ENCODE data around the gene CCDC81. TPM values are rescaled to one million over a fixed set of nuclear protein-coding genes. Genes with fewer than 3 reads are reported as not detected.

The CCDC81 gene
- total RNA-seq, 2 experiments from 2014 or later, result 0.16 to 0.50 TPM

GRCh38 chr11:86370922-86371594, 3.6 kb upstream of the CCDC81 start:
- H3K36me3 Mint-ChIP-seq, result peaks cover 7% of the 10 kb centered on the region
- peaks cover 7% of the 10 kb centered on the region for H3K27me3 Mint-ChIP-seq
- H3K9me3 Mint-ChIP-seq (ENCODE audit: low read depth), result peaks cover 5% of the 10 kb centered on the region
- H3K4me3 Mint-ChIP-seq, result no peak overlapping the region
- ATAC-seq, result no peak
- no peak overlapping the region for H3K27ac Mint-ChIP-seq
- DNase-seq, result no peak
- H3K4me1 Mint-ChIP-seq, result peaks cover 10% of the 10 kb centered on the region
- CTCF ChIA-PET, result no interaction called here

GRCh38 chr11:86372041-86372440, 2.6 kb upstream of the CCDC81 start:
- H3K27ac Mint-ChIP-seq, result no peak overlapping the region
- ATAC-seq (no peak), DNase-seq (no peak)
- peaks cover 4% of the 10 kb centered on the region for H3K27me3 Mint-ChIP-seq
- CTCF ChIA-PET, result no interaction called here
- peaks cover 7% of the 10 kb centered on the region for H3K36me3 Mint-ChIP-seq
- peaks cover 5% of the 10 kb centered on the region for H3K9me3 Mint-ChIP-seq (ENCODE audit: low read depth)
- H3K4me1 Mint-ChIP-seq, result peaks cover 10% of the 10 kb centered on the region
- H3K4me3 Mint-ChIP-seq, result no peak overlapping the region

DNA sequence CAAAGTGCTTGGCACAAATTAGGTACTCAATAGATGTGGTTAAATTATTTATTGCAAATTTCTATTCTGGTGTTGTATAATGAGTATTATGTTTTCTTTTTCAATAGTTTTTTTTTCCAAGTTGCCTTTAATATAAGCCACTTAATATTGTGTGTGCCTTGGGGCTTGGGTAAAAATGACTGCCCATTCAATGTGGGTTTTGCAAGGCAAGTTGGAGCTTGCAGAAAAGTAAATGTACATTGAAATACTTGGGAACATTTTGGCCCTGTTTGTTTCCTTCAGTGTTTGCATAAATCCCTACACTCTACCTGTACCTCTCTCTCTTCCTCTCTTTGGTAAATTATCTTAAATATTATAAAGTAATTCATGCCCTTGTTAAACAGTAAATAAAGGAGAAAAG, 2.1 kb upstream of the CCDC81 start:
- Mint-ChIP-seq H3K4me1 (peaks cover 10% of the 10 kb centered on the region), H3K9me3 (ENCODE audit: low read depth) (peaks cover 5% of the 10 kb centered on the region), H3K36me3 (peaks cover 7% of the 10 kb centered on the region), H3K27ac (no peak overlapping the region), H3K27me3 (peaks cover 4% of the 10 kb centered on the region), H3K4me3 (no peak overlapping the region)
- CTCF ChIA-PET, result no interaction called here
- ATAC-seq, result no peak
- DNase-seq, result no peak

DNA sequence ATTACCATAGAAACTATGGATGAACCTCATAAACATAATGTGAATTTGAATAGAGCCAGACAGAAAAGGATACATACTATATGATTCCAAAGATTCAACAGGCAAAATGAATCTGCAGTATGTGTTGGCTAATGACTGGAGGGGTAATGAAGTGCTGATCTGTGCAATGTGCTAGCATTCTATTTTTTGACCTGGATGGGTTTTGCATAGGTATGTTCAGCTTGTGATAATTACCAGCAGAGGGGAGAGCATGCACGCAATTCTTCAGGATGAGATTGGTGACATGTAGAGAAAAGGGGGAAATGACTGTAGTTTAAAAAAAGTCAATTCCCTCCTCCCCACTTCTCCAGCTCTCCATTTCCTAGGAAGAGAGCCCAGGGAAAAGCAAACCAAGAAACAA, 618 bp upstream of the CCDC81 start:
- CTCF ChIA-PET, result no interaction called here
- Mint-ChIP-seq H3K4me3 (no peak overlapping the region), H3K36me3 (peaks cover 7% of the 10 kb centered on the region), H3K27me3 (peaks cover 4% of the 10 kb centered on the region), H3K4me1 (peaks cover 10% of the 10 kb centered on the region), H3K27ac (no peak overlapping the region), H3K9me3 (ENCODE audit: low read depth) (peaks cover 5% of the 10 kb centered on the region)
- DNase-seq (no peak), ATAC-seq (no peak)

DNA sequence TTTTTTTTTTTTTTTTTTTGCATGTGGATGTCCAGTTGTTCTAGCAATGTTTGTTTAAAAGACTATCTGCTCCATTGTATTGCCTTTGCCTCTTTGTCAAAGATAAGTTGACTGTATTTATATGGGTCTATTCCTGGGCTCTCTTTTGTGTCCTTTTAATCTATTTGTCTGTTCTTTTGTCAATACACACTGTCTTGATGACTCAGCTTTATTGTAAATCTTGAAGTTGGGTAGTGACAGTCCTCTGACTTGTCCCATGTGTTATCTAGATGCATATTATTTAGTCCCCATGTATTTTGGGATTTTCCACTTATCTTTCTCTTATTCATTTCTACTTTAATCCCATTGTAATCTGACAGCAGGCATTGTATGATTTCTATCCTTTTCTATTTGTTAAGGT, 3.3 kb downstream of the CCDC81 start:
- DNase-seq (no peak), ATAC-seq (no peak)
- H3K4me3 Mint-ChIP-seq, result no peak overlapping the region
- H3K4me1 Mint-ChIP-seq, result no peaks in the 10 kb centered on the region
- peaks cover 4% of the 10 kb centered on the region for H3K27me3 Mint-ChIP-seq
- H3K27ac Mint-ChIP-seq, result no peak overlapping the region
- no peaks in the 10 kb centered on the region for H3K36me3 Mint-ChIP-seq
- CTCF ChIA-PET, result no interaction called here
- peaks cover 2% of the 10 kb centered on the region for H3K9me3 Mint-ChIP-seq (ENCODE audit: low read depth)

- CTCF ChIA-PET, result no interaction called here
- Mint-ChIP-seq H3K27ac (no peak overlapping the region), H3K9me3 (ENCODE audit: low read depth) (peaks cover 2% of the 10 kb centered on the region), H3K27me3 (no peaks in the 10 kb centered on the region), H3K4me3 (no peak overlapping the region), H3K36me3 (no peaks in the 10 kb centered on the region), H3K4me1 (no peaks in the 10 kb centered on the region)
- no peak for DNase-seq
- no peak for ATAC-seq
Measured at GRCh38 chr11:86380295-86381059, 5.8 kb downstream of the CCDC81 start.

GRCh38 chr11:86383041-86383955, 8.6 kb downstream of the CCDC81 start:
- no peaks in the 10 kb centered on the region for H3K27me3 Mint-ChIP-seq
- H3K36me3 Mint-ChIP-seq, result no peaks in the 10 kb centered on the region
- ATAC-seq, result no peak
- H3K4me3 Mint-ChIP-seq, result no peak overlapping the region
- no peak overlapping the region for H3K27ac Mint-ChIP-seq
- no peaks in the 10 kb centered on the region for H3K9me3 Mint-ChIP-seq (ENCODE audit: low read depth)
- CTCF ChIA-PET, result interaction anchor here (1.3 kb wide), 1 partner anchor 60 kb away, joined by 3 read pairs; no protein-coding TSS in a partner anchor
- H3K4me1 Mint-ChIP-seq, result no peaks in the 10 kb centered on the region
- DNase-seq, result no peak

GRCh38 chr11:86386283-86386682, 11.6 kb downstream of the CCDC81 start:
- no peaks in the 10 kb centered on the region for H3K27me3 Mint-ChIP-seq
- no peak overlapping the region for H3K4me3 Mint-ChIP-seq
- H3K36me3 Mint-ChIP-seq, result no peaks in the 10 kb centered on the region
- no peaks in the 10 kb centered on the region for H3K9me3 Mint-ChIP-seq (ENCODE audit: low read depth)
- CTCF ChIA-PET, result no interaction called here
- H3K4me1 Mint-ChIP-seq, result no peaks in the 10 kb centered on the region
- ATAC-seq (no peak), DNase-seq (no peak)
- no peak overlapping the region for H3K27ac Mint-ChIP-seq

- DNase-seq (no peak), ATAC-seq (no peak)
- no peaks in the 10 kb centered on the region for H3K36me3 Mint-ChIP-seq
- no peak overlapping the region for H3K4me3 Mint-ChIP-seq
- H3K9me3 Mint-ChIP-seq (ENCODE audit: low read depth), result no peaks in the 10 kb centered on the region
- no peaks in the 10 kb centered on the region for H3K4me1 Mint-ChIP-seq
- H3K27me3 Mint-ChIP-seq, result no peaks in the 10 kb centered on the region
- no peak overlapping the region for H3K27ac Mint-ChIP-seq
- CTCF ChIA-PET, result no interaction called here
Measured at GRCh38 chr11:86386746-86387145, 12.1 kb downstream of the CCDC81 start.

DNA sequence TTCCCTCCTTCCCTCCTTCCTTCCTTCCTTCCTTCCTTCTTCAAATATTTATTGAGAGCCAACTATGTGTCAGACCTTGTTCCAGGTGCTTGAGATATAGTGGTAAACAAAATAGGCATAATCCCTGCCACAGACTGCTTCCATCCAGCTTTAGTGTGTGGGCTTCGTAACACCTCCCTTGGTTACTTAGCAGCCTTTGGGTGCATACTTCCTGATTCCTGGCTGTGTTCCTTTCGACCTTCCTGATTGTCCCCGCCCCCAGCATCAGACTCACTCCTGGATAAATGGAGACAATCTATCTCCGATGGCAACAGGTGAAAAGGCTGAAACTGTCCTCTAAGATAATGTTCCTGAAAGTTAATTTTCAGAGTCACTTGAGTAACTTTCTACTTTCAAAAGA, 13.5 kb downstream of the CCDC81 start:
- no peak for ATAC-seq
- Mint-ChIP-seq H3K4me1 (no peaks in the 10 kb centered on the region), H3K4me3 (no peak overlapping the region), H3K36me3 (no peaks in the 10 kb centered on the region), H3K27me3 (no peaks in the 10 kb centered on the region), H3K27ac (no peak overlapping the region), H3K9me3 (ENCODE audit: low read depth) (no peaks in the 10 kb centered on the region)
- DNase-seq, result no peak
- CTCF ChIA-PET, result no interaction called here

DNA sequence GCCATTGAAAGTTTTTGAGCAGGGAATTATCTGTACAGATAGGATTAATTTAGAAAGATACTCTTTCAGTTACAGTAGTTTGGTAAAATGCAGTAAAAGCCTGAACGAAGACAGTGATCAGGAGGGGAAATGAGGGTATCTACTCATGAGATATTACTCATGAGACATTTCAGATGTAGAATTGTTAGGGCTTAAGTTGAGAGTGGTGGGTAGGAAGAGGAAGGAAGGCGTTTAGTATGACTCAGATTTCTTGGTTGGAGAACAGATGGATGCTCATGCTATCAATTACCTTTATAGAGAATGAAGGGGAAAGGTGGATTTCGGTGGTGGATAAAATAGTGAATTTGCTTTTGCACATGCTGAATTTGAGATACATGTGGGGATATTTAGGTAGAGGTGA, 15.8 kb downstream of the CCDC81 start:
- H3K36me3 Mint-ChIP-seq, result no peaks in the 10 kb centered on the region
- no peaks in the 10 kb centered on the region for H3K9me3 Mint-ChIP-seq (ENCODE audit: low read depth)
- H3K4me3 Mint-ChIP-seq, result no peak overlapping the region
- H3K4me1 Mint-ChIP-seq, result no peaks in the 10 kb centered on the region
- DNase-seq (no peak), ATAC-seq (no peak)
- no peak overlapping the region for H3K27ac Mint-ChIP-seq
- CTCF ChIA-PET, result no interaction called here
- H3K27me3 Mint-ChIP-seq, result no peaks in the 10 kb centered on the region

- Mint-ChIP-seq H3K36me3 (no peaks in the 10 kb centered on the region), H3K4me1 (peaks cover 3% of the 10 kb centered on the region), H3K27me3 (no peaks in the 10 kb centered on the region), H3K9me3 (ENCODE audit: low read depth) (no peaks in the 10 kb centered on the region), H3K27ac (no peak overlapping the region), H3K4me3 (no peak overlapping the region)
- CTCF ChIA-PET, result interaction anchor here (1.3 kb wide), 1 partner anchor 10 kb away, joined by 3 read pairs; no protein-coding TSS in a partner anchor
- ATAC-seq (no peak), DNase-seq (no peak)
Measured at GRCh38 chr11:86395061-86395551, 20.4 kb downstream of the CCDC81 start.

DNA sequence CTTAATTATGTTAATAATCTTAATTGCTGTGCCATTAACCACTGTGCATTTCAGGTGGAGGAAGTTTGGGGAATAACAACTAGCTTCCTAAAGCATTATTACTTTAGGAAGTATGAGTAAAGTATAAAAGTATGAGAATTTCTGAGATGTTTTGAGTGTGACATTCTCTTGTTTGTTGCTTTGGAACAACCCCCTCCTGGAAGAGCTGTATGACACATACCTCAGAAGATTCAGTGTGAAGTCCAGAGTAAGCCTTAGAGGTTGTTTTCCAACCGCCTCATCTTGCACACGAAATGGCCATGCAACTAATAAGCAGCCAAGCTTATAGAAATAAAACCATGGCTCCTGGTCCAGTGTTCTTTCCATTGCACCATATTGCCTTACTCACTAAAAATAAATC, 21.7 kb downstream of the CCDC81 start:
- Mint-ChIP-seq H3K36me3 (no peaks in the 10 kb centered on the region), H3K27ac (no peak overlapping the region), H3K27me3 (no peaks in the 10 kb centered on the region), H3K9me3 (ENCODE audit: low read depth) (no peaks in the 10 kb centered on the region), H3K4me3 (no peak overlapping the region), H3K4me1 (peaks cover 3% of the 10 kb centered on the region)
- CTCF ChIA-PET, result interaction anchor here (0.7 kb wide), 1 partner anchor 119 kb away, joined by 3 read pairs; no protein-coding TSS in a partner anchor
- no peak for DNase-seq
- ATAC-seq, result no peak
